H1 (cell line): Measurements from ENCODE around the gene NIPAL4.

Source experiments
- CTCF ChIP-seq, 3 experiments: IDR thresholded peaks; 1 replicate in 2 of 3; 2 replicates in 1 of 3; pipeline versions ENCODE4 v1.5.1 to v1.6.1; 2011; ENCODE audit warnings: low read length in 3 of 3, mild to moderate bottlenecking in 3 of 3, inconsistent platforms in 2 of 3, low read depth in 1 of 3, moderate library complexity in 1 of 3; ENCODE audit not compliant: insufficient read depth in 1 of 3; ENCODE audit errors: control extremely low read depth in 1 of 3
- EP300 ChIP-seq, 2 experiments: IDR thresholded peaks; 1 replicate in 1 of 2; 2 replicates in 1 of 2; pipeline ENCODE4 v1.6.1; 2011 to 2012; ENCODE audit warnings: low read depth in 2 of 2, low read length in 2 of 2, mild to moderate bottlenecking in 2 of 2, borderline replicate concordance in 1 of 2, inconsistent platforms in 1 of 2, moderate library complexity in 1 of 2
- GABPA ChIP-seq: IDR thresholded peaks from 2 replicates; pipeline ENCODE4 v1.6.1; 2011; ENCODE audit warnings: mild to moderate bottlenecking, low read length, moderate library complexity, borderline replicate concordance; ENCODE audit not compliant: insufficient read depth
- JUND ChIP-seq: IDR thresholded peaks from 2 replicates; pipeline ENCODE4 v1.6.1; 2011; ENCODE audit warnings: mild to moderate bottlenecking, improper control_type of control experiment, low read length
- KDM1A ChIP-seq: fragments of 200-600, 300-600 bp; sonication (generic); IDR thresholded peaks from 2 replicates; pipeline ENCODE4 v1.7.1; 2016; ENCODE audit warnings: mild to moderate bottlenecking, low read length, borderline replicate concordance
- NANOG ChIP-seq: IDR thresholded peaks from 2 replicates; pipeline ENCODE4 v1.6.1; 2011; ENCODE audit warnings: low read length, low read depth, mild to moderate bottlenecking, inconsistent platforms; ENCODE audit not compliant: insufficient read depth, poor library complexity, severe bottlenecking
- POLR2A ChIP-seq, 2 experiments: IDR thresholded peaks; 1 replicate in 1 of 2; 2 replicates in 1 of 2; pipeline ENCODE4 v1.6.1; 2011; ENCODE audit warnings: low read depth in 2 of 2, low read length in 2 of 2, mild to moderate bottlenecking in 2 of 2; ENCODE audit errors: control extremely low read depth in 1 of 2
- POLR2AphosphoS5 ChIP-seq: IDR thresholded peaks from 2 replicates; pipeline ENCODE4 v1.6.1; 2011; ENCODE audit warnings: low read depth, low read length
- TAF1 ChIP-seq: IDR thresholded peaks from 2 replicates; pipeline ENCODE4 v1.6.1; 2011; ENCODE audit warnings: mild to moderate bottlenecking, low read depth, low read length

- TF ChIP-seq CTCF (IDR thresholded peaks at IDR 0.05; ENCODE audit: control extremely low read depth in 1 of 3, insufficient read depth in 1 of 3, low read depth in 1 of 3, low read length in 3 of 3) (no peak), EP300 (IDR thresholded peaks at IDR 0.05; ENCODE audit: borderline replicate concordance in 1 of 2, low read depth in 2 of 2, low read length in 2 of 2) (no peak), KDM1A (no peak), NANOG (no peak), TAF1 (no peak), GABPA (no peak), POLR2AphosphoS5 (no peak), POLR2A (IDR thresholded peaks at IDR 0.05; ENCODE audit: control extremely low read depth in 1 of 2, low read depth in 2 of 2, low read length in 2 of 2) (no peak), JUND (no peak)
Observed at GRCh38 chr5:157509587-157509986, 49.6 kb downstream of the NIPAL4 start.
